ENCODE measurements around the gene DHRS4L2. TPM values are rescaled to one million over a fixed set of nuclear protein-coding genes. Genes with fewer than 3 reads are reported as not detected.
"Not testable (repeated sequence)": the region's sequence is repeated elsewhere in the genome, so short reads cannot be mapped to it uniquely, and the experiment has no call there.

Gene DHRS4L2
- polyA plus RNA-seq, 3 donors: 22.1 to 46.6 (median 42.6) TPM

DNA sequence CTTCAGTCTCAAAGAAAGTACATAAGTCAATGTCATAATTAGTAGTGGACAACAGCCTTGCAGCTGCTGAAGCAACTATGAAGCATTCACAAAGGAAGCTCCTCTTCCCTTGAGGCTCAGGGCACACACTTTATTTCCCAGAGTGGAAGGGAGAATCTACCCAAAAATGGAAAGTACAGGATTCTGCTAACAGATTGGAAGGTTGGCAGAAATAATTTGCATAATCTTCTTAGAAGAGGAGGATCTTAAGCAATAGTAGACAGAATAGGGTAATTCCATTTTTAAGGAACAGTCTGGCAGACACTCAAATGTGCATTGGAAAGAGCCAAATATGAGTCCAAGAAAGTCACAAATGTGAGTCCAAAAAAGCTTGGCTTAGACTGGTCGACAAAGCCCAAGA, 2.2 kb downstream of the DHRS4L2 start:
- 100% methylated on average over 1 of the region's 1 CpG for WGBS (ENCODE audit: insufficient coverage)
- H3K4me3 ChIP-seq (replicated peaks in 1 of 3; ENCODE audit: low read depth in 2 of 3, low read length in 3 of 3); H3K4me3 Mint-ChIP-seq; H3K36me3 Mint-ChIP-seq; H3K27ac ChIP-seq (ENCODE audit: low read depth in 1 of 2, low read length in 2 of 2); H3K9ac ChIP-seq (ENCODE audit: insufficient read depth, low read length, poor library complexity, severe bottlenecking); H4K20me1 ChIP-seq (ENCODE audit: insufficient read depth, low read length); H3K9me3 ChIP-seq (replicated peaks in 1 of 2; ENCODE audit: control insufficient read depth in 1 of 2, insufficient read depth in 1 of 2, low read length in 2 of 2); H3K36me3 ChIP-seq (replicated peaks in 1 of 2; ENCODE audit: control insufficient read depth in 1 of 2, insufficient read depth in 2 of 2, low read length in 2 of 2); H3K79me2 ChIP-seq (ENCODE audit: insufficient read depth, low read length); H2AFZ ChIP-seq (ENCODE audit: insufficient read depth, low read depth, low read length, poor library complexity, severe bottlenecking); H3K4me2 ChIP-seq (replicated peaks; ENCODE audit: extremely low read depth, low read length, poor library complexity, severe bottlenecking); H3K27me3 ChIP-seq (ENCODE audit: control insufficient read depth in 2 of 2, insufficient read depth in 2 of 2, low read length in 2 of 2); intact Hi-C loops (cut with micrococcal nuclease); H3K27me3 Mint-ChIP-seq (ENCODE audit: low read depth in 3 of 3); H3K9me3 Mint-ChIP-seq: not testable (repeated sequence)
- H3K4me1 ChIP-seq (ENCODE audit: control insufficient read depth in 1 of 2, insufficient read depth in 2 of 2, low read length in 2 of 2): peaks cover 14% of the 10 kb centered on the region in 2 donors
- Mint-ChIP-seq H3K4me1 (peaks cover 37% of the 10 kb centered on the region), H3K27ac (peak overlapping the region in 2 of 7 donors; percentile 8 to 63)
- peak in 1 of 3 donors; percentile 28 for DNase-seq

DNA sequence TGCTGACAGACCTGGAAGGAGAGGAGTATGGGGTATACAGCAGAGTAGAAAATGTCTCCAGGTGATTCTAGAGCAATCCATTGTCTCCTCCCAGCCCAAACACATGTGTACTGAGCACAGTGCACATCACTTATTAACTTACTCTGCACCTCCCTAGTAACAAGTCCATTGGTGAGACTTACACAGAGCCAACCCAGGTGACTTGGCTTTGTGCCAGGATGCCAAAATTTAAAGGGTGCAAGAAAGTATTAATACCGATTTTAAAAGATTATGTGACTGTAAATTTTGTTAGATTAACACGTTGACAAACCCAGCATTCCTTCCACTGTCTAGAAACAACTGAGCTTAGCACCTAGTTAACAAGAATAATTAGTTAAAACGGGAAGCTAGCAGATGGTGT, 4.3 kb downstream of the DHRS4L2 start:
- H3K27me3 ChIP-seq (ENCODE audit: control insufficient read depth in 2 of 2, insufficient read depth in 2 of 2, low read length in 2 of 2); H3K9ac ChIP-seq (ENCODE audit: insufficient read depth, low read length, poor library complexity, severe bottlenecking); H3K4me3 Mint-ChIP-seq; H3K36me3 ChIP-seq (replicated peaks in 1 of 2; ENCODE audit: control insufficient read depth in 1 of 2, insufficient read depth in 2 of 2, low read length in 2 of 2); H3K9me3 Mint-ChIP-seq; H3K36me3 Mint-ChIP-seq; DNase-seq; H4K20me1 ChIP-seq (ENCODE audit: insufficient read depth, low read length); H3K4me3 ChIP-seq (replicated peaks in 1 of 3; ENCODE audit: low read depth in 2 of 3, low read length in 3 of 3); H3K9me3 ChIP-seq (replicated peaks in 1 of 2; ENCODE audit: control insufficient read depth in 1 of 2, insufficient read depth in 1 of 2, low read length in 2 of 2); H3K4me2 ChIP-seq (replicated peaks; ENCODE audit: extremely low read depth, low read length, poor library complexity, severe bottlenecking); H3K27ac ChIP-seq (ENCODE audit: low read depth in 1 of 2, low read length in 2 of 2); H3K79me2 ChIP-seq (ENCODE audit: insufficient read depth, low read length); H3K27me3 Mint-ChIP-seq (ENCODE audit: low read depth in 3 of 3); intact Hi-C loops (cut with micrococcal nuclease); H2AFZ ChIP-seq (ENCODE audit: insufficient read depth, low read depth, low read length, poor library complexity, severe bottlenecking): not testable (repeated sequence)
- Mint-ChIP-seq H3K27ac (peak overlapping the region in 1 of 7 donors; percentile 46), H3K4me1 (peaks cover 27% of the 10 kb centered on the region)
- WGBS (ENCODE audit: insufficient coverage): no CpG with 5 or more reads among the region's 3 CpGs
- peaks cover 13 to 14% of the 10 kb centered on the region in 2 donors for H3K4me1 ChIP-seq (ENCODE audit: control insufficient read depth in 1 of 2, insufficient read depth in 2 of 2, low read length in 2 of 2)

DNA sequence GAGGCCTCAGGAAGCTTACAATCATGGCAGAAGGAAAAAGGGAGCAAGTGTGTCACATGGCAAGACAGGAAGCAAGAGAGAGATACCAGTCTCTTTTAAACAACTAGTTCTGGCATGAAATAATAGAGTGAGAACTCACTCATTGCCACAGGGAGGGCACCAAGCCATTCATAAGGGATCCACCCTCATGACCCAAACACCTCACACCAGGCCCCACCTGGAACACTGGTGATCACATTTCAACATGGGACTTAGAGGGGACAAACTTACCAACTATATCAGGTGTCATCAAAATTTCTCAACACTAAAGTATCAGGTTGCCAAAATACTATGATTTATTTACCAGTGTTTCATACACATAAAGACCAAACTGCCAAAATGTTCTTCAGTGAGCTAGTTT, 7.3 kb downstream of the DHRS4L2 start:
- H3K36me3 Mint-ChIP-seq; H3K27me3 Mint-ChIP-seq (ENCODE audit: low read depth in 3 of 3): not testable (repeated sequence)

DNA sequence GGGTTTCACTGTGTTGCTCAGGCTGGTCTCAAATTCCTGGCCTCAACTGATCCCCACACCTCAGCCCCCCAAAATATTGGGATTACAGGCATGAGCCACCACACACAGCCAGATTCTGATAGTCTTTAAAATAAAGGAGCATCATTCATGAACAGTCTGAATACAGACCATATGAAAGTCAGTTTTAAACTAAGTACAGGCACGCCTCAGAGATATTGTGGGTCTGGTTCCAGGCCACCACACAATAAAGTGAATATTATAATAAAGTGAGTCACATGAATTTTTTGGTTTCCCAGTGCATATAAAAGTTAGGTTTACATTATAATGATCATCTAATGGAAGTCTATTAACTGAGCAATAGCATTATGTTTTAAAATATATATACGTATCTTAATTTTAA, 8.1 kb downstream of the DHRS4L2 start:
- H3K9me3 ChIP-seq (replicated peaks in 1 of 2; ENCODE audit: control insufficient read depth in 1 of 2, insufficient read depth in 1 of 2, low read length in 2 of 2); H4K20me1 ChIP-seq (ENCODE audit: insufficient read depth, low read length); H3K9me3 Mint-ChIP-seq; H3K79me2 ChIP-seq (ENCODE audit: insufficient read depth, low read length); H3K9ac ChIP-seq (ENCODE audit: insufficient read depth, low read length, poor library complexity, severe bottlenecking); intact Hi-C loops (cut with micrococcal nuclease); H2AFZ ChIP-seq (ENCODE audit: insufficient read depth, low read depth, low read length, poor library complexity, severe bottlenecking); H3K27me3 Mint-ChIP-seq (ENCODE audit: low read depth in 3 of 3); DNase-seq; H3K4me3 Mint-ChIP-seq; H3K27ac Mint-ChIP-seq; H3K27me3 ChIP-seq (ENCODE audit: control insufficient read depth in 2 of 2, insufficient read depth in 2 of 2, low read length in 2 of 2); H3K4me1 ChIP-seq (ENCODE audit: control insufficient read depth in 1 of 2, insufficient read depth in 2 of 2, low read length in 2 of 2); H3K27ac ChIP-seq (ENCODE audit: low read depth in 1 of 2, low read length in 2 of 2); H3K4me3 ChIP-seq (replicated peaks in 1 of 3; ENCODE audit: low read depth in 2 of 3, low read length in 3 of 3); H3K4me2 ChIP-seq (replicated peaks; ENCODE audit: extremely low read depth, low read length, poor library complexity, severe bottlenecking); H3K36me3 ChIP-seq (replicated peaks in 1 of 2; ENCODE audit: control insufficient read depth in 1 of 2, insufficient read depth in 2 of 2, low read length in 2 of 2): not testable (repeated sequence)
- H3K36me3 Mint-ChIP-seq: peaks cover 8 to 10% of the 10 kb centered on the region in 2 donors
- H3K4me1 Mint-ChIP-seq: peaks cover 11% of the 10 kb centered on the region
- no CpG with 5 or more reads among the region's 2 CpGs for WGBS (ENCODE audit: insufficient coverage)

More for the DNA sequence above, 7.3 kb downstream of the DHRS4L2 start:
- DNase-seq; H4K20me1 ChIP-seq (ENCODE audit: insufficient read depth, low read length); intact Hi-C loops (cut with micrococcal nuclease); H3K4me3 Mint-ChIP-seq; H3K4me2 ChIP-seq (replicated peaks; ENCODE audit: extremely low read depth, low read length, poor library complexity, severe bottlenecking); H3K79me2 ChIP-seq (ENCODE audit: insufficient read depth, low read length); H3K4me3 ChIP-seq (replicated peaks in 1 of 3; ENCODE audit: low read depth in 2 of 3, low read length in 3 of 3); H3K9me3 ChIP-seq (replicated peaks in 1 of 2; ENCODE audit: control insufficient read depth in 1 of 2, insufficient read depth in 1 of 2, low read length in 2 of 2); H3K9me3 Mint-ChIP-seq; H3K9ac ChIP-seq (ENCODE audit: insufficient read depth, low read length, poor library complexity, severe bottlenecking); H3K27me3 ChIP-seq (ENCODE audit: control insufficient read depth in 2 of 2, insufficient read depth in 2 of 2, low read length in 2 of 2); H2AFZ ChIP-seq (ENCODE audit: insufficient read depth, low read depth, low read length, poor library complexity, severe bottlenecking); H3K36me3 ChIP-seq (replicated peaks in 1 of 2; ENCODE audit: control insufficient read depth in 1 of 2, insufficient read depth in 2 of 2, low read length in 2 of 2); H3K4me1 ChIP-seq (ENCODE audit: control insufficient read depth in 1 of 2, insufficient read depth in 2 of 2, low read length in 2 of 2); H3K27ac ChIP-seq (ENCODE audit: low read depth in 1 of 2, low read length in 2 of 2): not testable (repeated sequence)
- Mint-ChIP-seq H3K4me1 (peaks cover 11% of the 10 kb centered on the region), H3K27ac (peak overlapping the region in 1 of 7 donors; percentile 16)
